Spleen (tissue), 7 donors: ENCODE data around the gene ZNF804B.

Experiments
- CTCF ChIP-seq, 11 experiments: fragments of 200-600 bp in 7 of 11; fragments of 450-650 bp in 4 of 11; sonication (generic) in 4 of 11; IDR thresholded peaks in 8 of 11; conservative IDR thresholded peaks in 3 of 11; 1 replicate in 7 of 11; 2 replicates in 4 of 11; pipeline versions ENCODE4 v1.4.0 to v1.8.0; 2016 to 2021; ENCODE audit warnings: antibody characterized with exemption in 11 of 11, inconsistent platforms in 4 of 11, mild to moderate bottlenecking in 1 of 11
- POLR2AphosphoS5 ChIP-seq, 3 donors: sonication (generic); formaldehyde crosslinking; IDR thresholded peaks; one replicate each; pipeline ENCODE4 v1.5.1; 2017; ENCODE audit warnings: antibody characterized with exemption in 3 of 3
- donor health status: DM: no; HTN: no; CAD: no; lungs with moderate emphysema.
- donor health status: DM: no; HTN: no; CAD: no.
- donor health status: DM: no; HTN: no; CAD: no.

GRCh38 chr7:89339748-89340147, 580.2 kb downstream of the ZNF804B start:
- no peak for TF ChIP-seq POLR2AphosphoS5 (IDR thresholded peaks at IDR 0.05)
- no peak for TF ChIP-seq CTCF (IDR thresholded peaks at IDR 0.05 in 8 of 11, conservative IDR thresholded peaks at IDR 0.05 in 3 of 11)
